Neuronal stem cell (in vitro differentiated cells): ENCODE data around the gene RBSN.
"Not testable (repeated sequence)": the region's sequence is repeated elsewhere in the genome, so short reads cannot be mapped to it uniquely, and the experiment has no call there.

Source experiments
- DNase-seq: peaks from one replicate; pipeline ENCODE4 v3.0.0-alpha.2; 2013; ENCODE audit warnings: low spot score
- H2AFZ ChIP-seq: one replicate; pipeline ENCODE4 v1.6.1; 2013; ENCODE audit warnings: mild to moderate bottlenecking, low read length, inconsistent platforms
- H2AK5ac ChIP-seq: 2 replicates; pipeline ENCODE4 v1.6.1; 2013; ENCODE audit warnings: low read depth, mild to moderate bottlenecking, inconsistent platforms, low read length, moderate library complexity, mixed read lengths
- H2BK120ac ChIP-seq: 2 replicates; pipeline ENCODE4 v1.6.1; 2013; ENCODE audit warnings: low read depth, mild to moderate bottlenecking, inconsistent platforms, low read length, moderate library complexity, mixed read lengths
- H2BK12ac ChIP-seq: one replicate; pipeline ENCODE4 v1.6.1; 2013; ENCODE audit warnings: low read length, inconsistent platforms
- H2BK15ac ChIP-seq: 2 replicates; pipeline ENCODE4 v1.6.1; 2013; ENCODE audit warnings: mild to moderate bottlenecking, low read length, inconsistent platforms, mixed read lengths
- H2BK5ac ChIP-seq: one replicate; pipeline ENCODE4 v1.6.1; 2013; ENCODE audit warnings: inconsistent platforms, mild to moderate bottlenecking, low read length, moderate library complexity
- H3K14ac ChIP-seq: one replicate; pipeline ENCODE4 v1.6.1; 2013; ENCODE audit warnings: low read length, inconsistent platforms
- H3K18ac ChIP-seq: 2 replicates; pipeline ENCODE4 v1.6.1; 2013; ENCODE audit warnings: low read length, inconsistent platforms
- H3K23ac ChIP-seq: 2 replicates; pipeline ENCODE4 v1.6.1; 2013; ENCODE audit warnings: low read depth, mild to moderate bottlenecking, mixed read lengths, low read length, inconsistent platforms; ENCODE audit not compliant: poor library complexity
- H3K27ac ChIP-seq: replicated peaks from 3 replicates; pipeline ENCODE4 v1.5.1; 2013; ENCODE audit warnings: low read length, inconsistent platforms
- H3K27me3 ChIP-seq, 3 experiments: 2 replicates each; pipeline ENCODE4 v1.6.1; 2013; ENCODE audit warnings: low read length in 3 of 3, mild to moderate bottlenecking in 2 of 3, inconsistent platforms in 1 of 3, low read depth in 1 of 3, mixed read lengths in 1 of 3, moderate library complexity in 1 of 3; ENCODE audit not compliant: control insufficient read depth in 3 of 3, insufficient read depth in 3 of 3
- H3K36me3 ChIP-seq, 2 donors: replicated peaks in 1 of 2; 2 replicates each; pipeline ENCODE4 v1.6.1; 2013; ENCODE audit warnings: low read length in 2 of 2; ENCODE audit not compliant: control insufficient read depth in 2 of 2, insufficient read depth in 2 of 2
- H3K4ac ChIP-seq: 2 replicates; pipeline ENCODE4 v1.6.1; 2013; ENCODE audit warnings: inconsistent platforms, mild to moderate bottlenecking, low read length, moderate library complexity
- H3K4me1 ChIP-seq, 2 donors: 1 replicate in 1 of 2; 2 replicates in 1 of 2; pipeline ENCODE4 v1.6.1; 2013; ENCODE audit warnings: low read length in 2 of 2, low read depth in 1 of 2; ENCODE audit not compliant: control insufficient read depth in 2 of 2, insufficient read depth in 1 of 2
- H3K4me2 ChIP-seq: one replicate; pipeline ENCODE4 v1.6.1; 2013; ENCODE audit warnings: mild to moderate bottlenecking, low read length, inconsistent platforms; ENCODE audit not compliant: insufficient read depth, poor library complexity, severe bottlenecking
- H3K4me3 ChIP-seq, 2 donors: 2 replicates each; pipeline ENCODE4 v1.5.1; 2013; ENCODE audit warnings: low read length in 2 of 2, mild to moderate bottlenecking in 2 of 2, inconsistent platforms in 1 of 2, moderate library complexity in 1 of 2
- H3K79me1 ChIP-seq: one replicate; pipeline ENCODE4 v1.6.1; 2013; ENCODE audit warnings: low read depth, mild to moderate bottlenecking, inconsistent platforms, low read length, moderate library complexity
- H3K9ac ChIP-seq: one replicate; pipeline ENCODE4 v1.6.1; 2013; ENCODE audit warnings: mild to moderate bottlenecking, low read depth, low read length, inconsistent platforms; ENCODE audit not compliant: poor library complexity
- H3K9me3 ChIP-seq, 2 donors: replicated peaks in 1 of 2; 2 replicates each; pipeline versions ENCODE3 to v1.6.1; 2013; ENCODE audit warnings: low read length in 2 of 2, mild to moderate bottlenecking in 2 of 2, inconsistent platforms in 1 of 2, low read depth in 1 of 2, mixed read lengths in 1 of 2, moderate library complexity in 1 of 2; ENCODE audit not compliant: control insufficient read depth in 2 of 2, insufficient read depth in 1 of 2
- H4K8ac ChIP-seq: one replicate; pipeline ENCODE4 v1.6.1; 2013; ENCODE audit warnings: low read depth, mild to moderate bottlenecking, inconsistent platforms, low read length, moderate library complexity
- H4K91ac ChIP-seq: one replicate; pipeline ENCODE4 v1.6.1; 2013; ENCODE audit warnings: low read length, low read depth, mild to moderate bottlenecking, inconsistent platforms; ENCODE audit not compliant: poor library complexity
- WGBS, 2 donors: extraction: QIAGEN DNeasy Blood & Tissue Kit; methylation state at CpG; one replicate each; pipeline ENCODE4 v1.1.7; 2013; ENCODE audit warnings: missing lambda C conversion rate in 2 of 2, mixed read lengths in 1 of 2; ENCODE audit not compliant: insufficient read length in 2 of 2, insufficient replicate concordance in 1 of 2; ENCODE audit errors: extremely low coverage in 2 of 2; 5-methylcytosine and 5-hydroxymethylcytosine counted together

RBSN gene

GRCh38 chr3:15128403-15128802 is 29.5 kb upstream of the RBSN start:
- not testable (repeated sequence) for H3K27me3 ChIP-seq, H3K14ac ChIP-seq, H3K79me1 ChIP-seq, H4K8ac ChIP-seq, H3K4ac ChIP-seq, H3K9ac ChIP-seq, DNase-seq, H3K23ac ChIP-seq, H2AFZ ChIP-seq, H3K4me1 ChIP-seq, H3K27ac ChIP-seq, H2BK120ac ChIP-seq, H2BK5ac ChIP-seq, H3K4me3 ChIP-seq, H2AK5ac ChIP-seq, H3K36me3 ChIP-seq, H3K18ac ChIP-seq, H3K4me2 ChIP-seq, H2BK15ac ChIP-seq, H2BK12ac ChIP-seq, H4K91ac ChIP-seq, H3K9me3 ChIP-seq
- no CpG with 5 or more reads among the region's 4 CpGs for WGBS, 2 donors

- H3K9ac ChIP-seq, H3K14ac ChIP-seq, H3K4ac ChIP-seq, H3K79me1 ChIP-seq, H2AK5ac ChIP-seq, DNase-seq, H4K8ac ChIP-seq, H2AFZ ChIP-seq, H3K27me3 ChIP-seq, H3K4me3 ChIP-seq, H2BK120ac ChIP-seq, H3K18ac ChIP-seq, H3K27ac ChIP-seq, H2BK12ac ChIP-seq, H3K9me3 ChIP-seq, H2BK15ac ChIP-seq, H4K91ac ChIP-seq, H3K4me1 ChIP-seq, H2BK5ac ChIP-seq, H3K23ac ChIP-seq, H3K36me3 ChIP-seq, H3K4me2 ChIP-seq: not testable (repeated sequence)
- no CpG with 5 or more reads among the region's 2 CpGs for WGBS, 2 donors
Observed at GRCh38 chr3:15126975-15127374, 28.0 kb upstream of the RBSN start.

- H2BK15ac ChIP-seq, result no peak overlapping the region
- no peaks in the 10 kb centered on the region for H3K79me1 ChIP-seq
- no peaks in the 10 kb centered on the region for H3K9me3 ChIP-seq
- H2BK120ac ChIP-seq, result no peak overlapping the region
- no peaks in the 10 kb centered on the region for H3K36me3 ChIP-seq
- no peak overlapping the region for H2BK12ac ChIP-seq
- H3K4me3 ChIP-seq, result no peak overlapping the region
- H3K27me3 ChIP-seq, result peaks cover 0 to 26% (median 0%) of the 10 kb centered on the region in 3 experiments
- H3K14ac ChIP-seq, result no peak overlapping the region
- no peak overlapping the region for H3K4me2 ChIP-seq
- H3K9ac ChIP-seq, result no peak overlapping the region
- no peak overlapping the region for H2AK5ac ChIP-seq
- no peak overlapping the region for H3K4ac ChIP-seq
- H2BK5ac ChIP-seq, result no peak overlapping the region
- no CpG with 5 or more reads among the region's 4 CpGs for WGBS, 2 donors
- H4K91ac ChIP-seq, result no peak overlapping the region
- no peak overlapping the region for H3K23ac ChIP-seq
- no peak for DNase-seq
- H4K8ac ChIP-seq, result no peak overlapping the region
- H2AFZ ChIP-seq, result no peak overlapping the region
- H3K18ac ChIP-seq, result no peak overlapping the region
- no peaks in the 10 kb centered on the region for H3K4me1 ChIP-seq
- H3K27ac ChIP-seq, result no peak overlapping the region
Observed at GRCh38 chr3:15122398-15122797, 23.4 kb upstream of the RBSN start.

- Histone ChIP-seq H2BK5ac (no peak overlapping the region), H3K27me3 (peaks cover 0 to 31% (median 3%) of the 10 kb centered on the region in 3 experiments), H3K36me3 (no peaks in the 10 kb centered on the region), H3K79me1 (no peaks in the 10 kb centered on the region), H2AK5ac (no peak overlapping the region), H3K4me1 (no peaks in the 10 kb centered on the region), H3K14ac (no peak overlapping the region), H2AFZ (no peak overlapping the region), H3K27ac (no peak overlapping the region), H3K18ac (no peak overlapping the region), H4K8ac (no peak overlapping the region), H3K9ac (no peak overlapping the region), H3K4me2 (no peak overlapping the region), H2BK12ac (no peak overlapping the region), H3K4me3 (no peak overlapping the region), H4K91ac (no peak overlapping the region), H2BK15ac (no peak overlapping the region), H2BK120ac (no peak overlapping the region), H3K4ac (no peak overlapping the region), H3K9me3 (no peaks in the 10 kb centered on the region), H3K23ac (no peak overlapping the region)
- DNase-seq, result no peak
- WGBS, 2 donors, result no CpG with 5 or more reads among the region's 3 CpGs
Observed at GRCh38 chr3:15121936-15122335, 23.0 kb upstream of the RBSN start.
